KG1 (cell line): ENCODE measurements around the gene SLC29A1.

Source experiments
- DNase-seq: peaks from one replicate; lab custom pipeline; 2025; lab: John Stamatoyannopoulos, UW

Gene SLC29A1

DNA sequence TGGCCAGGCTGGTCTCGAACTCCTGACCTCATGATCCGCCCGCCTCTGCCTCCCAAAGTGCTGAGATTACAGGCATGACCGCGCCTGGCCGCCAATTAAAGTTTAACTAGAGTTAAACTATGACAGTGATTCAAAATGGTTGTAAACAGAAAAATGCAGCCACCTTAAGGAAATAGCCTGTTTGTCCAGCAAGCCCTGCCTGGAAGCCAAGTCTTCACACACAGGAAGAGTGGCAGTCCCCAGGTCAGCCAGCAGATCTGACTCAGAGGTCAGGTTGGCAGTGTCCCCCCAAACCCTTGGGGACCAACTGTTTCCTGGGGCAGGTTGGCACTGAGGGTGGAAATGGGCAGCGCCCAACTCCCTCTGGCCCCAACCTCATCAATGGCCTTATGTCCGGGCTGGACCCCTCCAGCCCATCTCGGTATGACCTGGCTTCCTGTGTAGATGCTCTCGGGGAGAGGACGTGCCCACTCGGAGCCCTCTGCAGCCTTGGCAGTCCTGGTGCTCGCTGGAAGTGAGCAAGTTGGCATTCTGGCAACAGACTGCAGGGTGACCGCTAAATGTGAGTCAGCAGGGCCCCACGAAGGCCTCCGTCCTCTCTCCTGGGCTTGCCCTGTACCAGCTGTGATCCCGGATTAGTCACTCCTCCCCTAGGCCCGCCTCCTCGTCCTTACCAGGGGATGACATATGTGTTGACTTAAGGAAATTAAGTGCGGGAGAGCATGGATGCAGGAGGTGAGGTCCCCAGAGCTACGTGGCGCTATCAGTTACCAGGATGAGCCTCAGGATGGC is 13.8 kb downstream of the SLC29A1 start:
- no peak for DNase-seq

DNA sequence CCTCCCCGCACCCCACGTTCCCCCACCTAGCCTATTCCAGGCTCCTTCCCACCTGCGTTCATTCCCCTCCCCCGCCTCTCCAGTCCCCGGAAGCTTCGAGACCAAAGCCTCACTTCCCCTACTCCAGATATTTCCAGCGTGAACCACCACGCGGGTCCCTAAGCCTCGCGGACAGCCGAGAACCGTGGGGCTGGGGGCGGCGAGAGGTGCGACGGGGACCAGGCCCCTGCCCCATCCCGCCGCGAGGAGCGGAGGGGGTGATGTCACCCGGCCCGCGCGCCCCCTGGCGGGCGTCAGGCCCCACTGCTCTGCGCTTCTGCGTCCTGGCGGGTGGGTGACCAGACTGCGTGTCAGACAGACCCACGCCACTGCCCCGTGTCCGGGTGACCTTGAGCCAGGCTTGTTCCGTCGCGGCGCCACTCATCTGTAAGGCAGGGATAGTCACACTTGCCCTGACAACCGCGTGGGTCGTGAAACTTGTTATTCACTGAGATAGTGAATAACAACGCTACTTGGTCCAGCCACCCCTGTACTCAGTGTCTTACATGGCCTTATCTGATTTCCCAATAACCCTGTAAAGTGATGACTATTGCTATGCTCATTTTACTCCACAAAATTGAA is 14.5 kb downstream of the SLC29A1 start:
- DNase-seq, result peak; percentile 61

DNA sequence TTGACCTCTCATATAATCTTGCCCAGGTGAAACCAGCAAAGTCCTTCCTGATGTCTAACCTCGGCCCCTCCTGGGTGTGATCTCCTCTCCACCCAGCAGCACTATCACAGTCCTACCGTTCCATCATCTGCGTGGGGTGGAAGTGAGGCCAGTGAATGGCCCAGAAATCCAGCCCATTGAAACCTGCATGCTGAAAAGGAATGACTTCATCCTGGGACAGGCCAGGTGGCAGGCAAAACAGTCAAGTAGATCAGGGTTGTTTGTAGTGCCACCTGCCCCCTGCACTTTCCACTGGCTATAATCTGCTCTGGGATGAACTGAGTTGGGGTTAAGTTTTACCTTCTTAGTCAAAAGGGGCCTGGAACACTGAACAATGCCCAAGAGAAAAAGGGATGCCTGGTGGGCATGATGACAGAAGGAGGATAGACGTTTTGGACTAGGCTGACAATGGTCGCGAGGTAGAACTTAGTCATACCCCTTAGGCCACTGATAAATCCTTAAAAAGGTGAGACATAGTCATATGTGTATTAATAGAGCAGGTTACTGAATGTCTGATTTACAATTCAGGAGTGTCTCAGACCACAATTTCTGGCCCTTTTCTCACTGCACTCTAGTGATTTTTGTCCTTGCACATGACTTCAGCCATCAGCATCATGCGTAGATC is 15.4 kb downstream of the SLC29A1 start:
- DNase-seq, result no peak

DNA sequence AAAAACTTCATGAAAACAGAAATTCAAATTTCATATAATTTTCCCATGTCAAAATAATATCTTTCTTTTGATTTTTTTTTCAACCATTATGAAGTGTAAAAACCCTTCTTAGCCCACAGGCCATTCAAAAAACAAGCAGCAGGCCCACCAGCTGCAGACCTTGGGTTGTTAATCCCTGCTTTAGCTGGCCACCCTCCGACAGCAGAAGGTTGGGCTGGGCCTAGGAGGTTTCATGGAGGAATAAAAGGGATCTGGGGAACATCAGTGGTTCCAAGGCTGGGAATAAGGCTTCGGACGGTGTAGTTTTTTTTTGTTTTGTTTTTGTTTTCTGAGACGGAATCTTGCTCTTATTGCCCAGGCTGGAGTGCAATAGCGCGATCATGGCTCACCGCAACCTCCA is 19.9 kb downstream of the SLC29A1 start:
- DNase-seq, result no peak

DNA sequence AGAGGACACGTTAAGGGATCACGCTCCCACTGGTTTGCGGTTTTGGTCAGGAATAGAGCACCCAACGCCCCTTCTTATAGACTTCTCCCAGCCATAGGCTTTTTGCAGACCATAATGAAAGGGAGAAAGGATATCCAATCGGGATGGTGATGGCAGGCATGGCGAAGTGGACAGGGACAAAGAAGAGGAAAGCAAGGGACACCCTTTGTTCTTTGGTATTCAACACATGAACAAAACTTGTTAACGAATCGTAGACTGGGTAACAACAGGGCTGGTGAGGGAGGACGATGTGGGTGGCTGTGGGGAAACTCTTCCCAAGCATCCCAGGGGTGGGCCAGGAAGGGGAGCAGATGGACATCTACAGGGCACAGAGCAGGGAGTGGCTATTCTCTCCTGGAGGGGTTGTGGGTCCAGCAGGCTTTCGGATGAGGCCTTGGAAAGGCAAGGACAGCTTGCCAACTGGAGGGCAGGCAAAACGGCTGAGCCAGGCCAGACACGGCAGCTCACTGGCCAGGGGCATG is 22.1 kb downstream of the SLC29A1 start:
- no peak for DNase-seq

DNA sequence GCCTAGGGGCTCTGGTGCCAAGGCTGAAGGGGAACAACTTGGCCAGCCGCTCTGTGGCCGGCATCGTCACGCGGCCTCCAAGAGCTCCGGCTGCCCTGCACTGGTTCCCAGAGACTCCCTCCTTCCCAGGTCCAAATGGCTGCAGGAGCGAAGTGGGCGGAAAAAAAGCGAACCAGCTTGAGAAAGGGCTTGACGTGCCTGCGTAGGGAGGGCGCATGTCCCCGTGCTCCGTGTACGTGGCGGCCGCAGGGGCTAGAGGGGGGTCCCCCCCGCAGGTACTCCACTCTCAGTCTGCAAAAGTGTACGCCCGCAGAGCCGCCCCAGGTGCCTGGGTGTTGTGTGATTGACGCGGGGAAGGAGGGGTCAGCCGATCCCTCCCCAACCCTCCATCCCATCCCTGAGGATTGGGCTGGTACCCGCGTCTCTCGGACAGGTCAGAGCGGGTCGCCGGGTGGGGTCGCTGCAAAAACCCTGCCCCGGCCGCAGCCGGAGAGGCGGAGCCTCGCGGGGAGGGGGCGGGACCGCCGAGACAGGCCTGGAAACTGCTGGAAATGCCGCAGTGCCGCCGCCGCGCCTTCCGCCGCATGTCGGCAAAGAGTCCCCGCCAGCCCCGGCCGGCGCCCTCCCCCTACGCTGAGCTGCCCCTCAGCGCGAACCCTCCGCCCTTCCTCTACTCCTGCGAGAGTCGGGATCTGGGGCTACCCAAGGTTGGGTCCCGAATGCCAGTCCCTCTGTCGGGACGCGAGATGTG is 22.7 kb downstream of the SLC29A1 start:
- DNase-seq, result peak; percentile 49

DNA sequence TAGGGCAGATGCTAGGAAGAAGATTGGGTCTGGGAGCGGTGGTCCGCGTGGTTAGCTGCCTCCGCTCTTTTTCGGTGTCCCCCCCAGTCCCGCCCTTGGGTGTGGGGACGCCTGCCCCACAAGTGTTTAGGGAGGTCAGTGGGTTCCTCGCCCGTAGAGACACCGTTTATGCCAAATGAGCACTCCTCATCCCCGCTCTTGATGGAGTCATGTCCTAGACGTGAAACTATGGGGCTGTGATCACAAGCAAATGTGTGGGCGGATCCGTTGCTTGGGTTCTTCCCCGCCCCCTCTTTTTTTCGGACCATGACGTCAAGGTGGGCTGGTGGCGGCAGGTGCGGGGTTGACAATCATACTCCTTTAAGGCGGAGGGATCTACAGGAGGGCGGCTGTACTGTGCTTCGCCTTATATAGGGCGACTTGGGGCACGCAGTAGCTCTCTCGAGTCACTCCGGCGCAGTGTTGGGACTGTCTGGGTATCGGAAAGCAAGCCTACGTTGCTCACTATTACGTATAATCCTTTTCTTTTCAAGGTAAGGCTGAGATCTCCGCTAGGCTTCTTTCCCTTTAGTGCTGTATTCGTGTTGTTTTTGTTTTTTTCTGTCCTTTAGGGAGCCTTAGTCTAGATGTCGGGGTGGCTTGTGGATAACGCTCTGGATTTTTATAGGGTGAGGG is 23.4 kb downstream of the SLC29A1 start, which contains the start of gene HSP90AB1:
TSS of gene HSP90AB1 (plus strand) at position 439 of the 675 bp plus-strand sequence. CDS start 1,529 bp downstream, outside the sequence.
- peak; percentile 91 for DNase-seq

DNA sequence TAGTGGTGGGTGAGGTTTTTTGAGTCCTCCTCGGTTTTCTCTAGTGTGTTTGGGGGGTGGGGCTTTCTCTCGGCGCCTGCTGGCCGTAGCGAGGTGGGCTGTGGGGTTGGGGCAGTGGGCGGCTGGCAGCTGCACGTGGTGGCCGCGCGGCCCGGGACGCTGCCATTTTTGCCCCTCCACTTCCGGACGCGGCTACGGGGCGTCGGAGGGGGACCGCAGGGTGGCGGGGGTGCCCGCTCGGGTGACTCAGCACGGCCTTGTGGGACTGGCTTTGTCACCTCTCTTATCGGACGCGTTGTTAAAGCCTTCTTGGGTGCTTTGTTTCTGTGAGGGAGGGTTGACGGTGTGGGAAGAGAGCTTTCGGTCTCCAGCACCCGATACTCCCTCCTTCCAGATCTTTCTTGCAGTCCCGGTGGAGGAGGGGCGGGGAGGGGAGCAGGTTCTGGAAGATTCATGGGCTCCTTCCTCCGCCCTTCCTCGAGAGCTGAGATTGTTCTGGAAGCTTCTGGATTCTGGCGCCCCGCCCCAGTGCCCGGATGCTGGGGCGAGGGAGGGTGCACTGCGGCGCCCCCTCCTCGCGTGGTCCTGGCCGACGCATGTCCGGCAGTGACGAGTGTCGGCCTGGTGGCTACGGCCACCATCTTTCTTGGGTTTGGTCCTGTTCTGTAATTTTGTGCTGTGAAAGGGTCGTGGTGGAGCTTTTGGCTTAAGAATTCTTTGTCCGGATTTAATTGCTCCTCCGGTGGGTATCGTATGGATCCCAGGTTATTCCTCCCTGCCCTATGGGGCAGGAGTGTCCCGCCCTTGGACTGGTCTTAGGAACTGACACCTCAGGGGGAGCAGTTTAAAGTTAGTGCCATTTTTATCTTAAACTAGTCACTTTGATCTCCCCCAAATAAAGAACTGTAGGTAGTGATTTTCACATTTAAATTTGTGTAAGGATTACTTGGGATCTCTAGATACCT is 24.2 kb downstream of the SLC29A1 start:
- no peak for DNase-seq

DNA sequence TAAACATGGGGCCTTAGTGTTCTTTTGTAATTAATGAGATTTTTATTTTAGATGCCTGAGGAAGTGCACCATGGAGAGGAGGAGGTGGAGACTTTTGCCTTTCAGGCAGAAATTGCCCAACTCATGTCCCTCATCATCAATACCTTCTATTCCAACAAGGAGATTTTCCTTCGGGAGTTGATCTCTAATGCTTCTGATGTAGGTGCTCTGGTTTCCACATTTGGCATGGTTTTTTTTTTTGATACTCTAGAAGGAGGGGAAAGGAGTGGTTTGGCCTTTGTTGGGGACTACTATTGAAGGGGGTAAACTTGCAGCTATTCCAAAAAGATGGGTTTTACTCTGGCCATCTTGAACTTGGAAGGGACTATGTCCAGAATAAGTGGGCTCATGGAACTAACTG is 25.2 kb downstream of the SLC29A1 start:
- no peak for DNase-seq

DNA sequence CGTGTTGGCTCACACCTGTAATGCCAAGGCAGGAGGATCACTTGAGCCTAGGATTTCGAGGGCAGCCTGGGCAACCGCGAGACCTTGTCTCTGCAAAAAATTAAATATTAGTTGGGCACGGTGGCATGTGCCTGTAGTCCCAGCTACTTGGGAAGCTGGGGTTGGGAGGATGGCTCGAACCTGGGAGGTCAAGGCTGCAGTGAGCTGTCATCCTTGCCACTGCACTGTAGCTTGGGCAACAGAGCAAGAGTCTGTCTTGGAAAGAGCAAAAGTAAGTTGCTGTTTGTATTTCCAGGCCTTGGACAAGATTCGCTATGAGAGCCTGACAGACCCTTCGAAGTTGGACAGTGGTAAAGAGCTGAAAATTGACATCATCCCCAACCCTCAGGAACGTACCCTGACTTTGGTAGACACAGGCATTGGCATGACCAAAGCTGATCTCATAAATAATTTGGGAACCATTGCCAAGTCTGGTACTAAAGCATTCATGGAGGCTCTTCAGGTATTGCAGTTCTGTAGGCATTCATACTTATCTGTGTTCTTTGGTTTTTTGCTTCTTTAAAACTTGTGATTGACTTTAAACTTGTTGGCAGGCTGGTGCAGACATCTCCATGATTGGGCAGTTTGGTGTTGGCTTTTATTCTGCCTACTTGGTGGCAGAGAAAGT is 25.8 kb downstream of the SLC29A1 start:
- no peak for DNase-seq

DNA sequence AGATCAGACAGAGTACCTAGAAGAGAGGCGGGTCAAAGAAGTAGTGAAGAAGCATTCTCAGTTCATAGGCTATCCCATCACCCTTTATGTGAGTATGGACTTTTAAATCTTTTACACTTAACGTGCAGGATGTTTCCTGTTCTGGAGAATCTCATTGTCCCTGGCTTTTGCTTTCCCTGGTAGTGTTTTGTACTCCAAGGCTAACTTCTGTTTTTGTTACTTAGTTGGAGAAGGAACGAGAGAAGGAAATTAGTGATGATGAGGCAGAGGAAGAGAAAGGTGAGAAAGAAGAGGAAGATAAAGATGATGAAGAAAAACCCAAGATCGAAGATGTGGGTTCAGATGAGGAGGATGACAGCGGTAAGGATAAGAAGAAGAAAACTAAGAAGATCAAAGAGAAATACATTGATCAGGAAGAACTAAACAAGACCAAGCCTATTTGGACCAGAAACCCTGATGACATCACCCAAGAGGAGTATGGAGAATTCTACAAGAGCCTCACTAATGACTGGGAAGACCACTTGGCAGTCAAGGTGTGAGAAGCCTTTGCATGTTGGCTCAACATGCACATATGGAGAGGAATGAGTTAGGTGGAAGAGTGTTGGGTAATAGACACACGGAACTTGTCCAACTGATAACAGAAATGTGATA is 26.8 kb downstream of the SLC29A1 start:
- no peak for DNase-seq

DNA sequence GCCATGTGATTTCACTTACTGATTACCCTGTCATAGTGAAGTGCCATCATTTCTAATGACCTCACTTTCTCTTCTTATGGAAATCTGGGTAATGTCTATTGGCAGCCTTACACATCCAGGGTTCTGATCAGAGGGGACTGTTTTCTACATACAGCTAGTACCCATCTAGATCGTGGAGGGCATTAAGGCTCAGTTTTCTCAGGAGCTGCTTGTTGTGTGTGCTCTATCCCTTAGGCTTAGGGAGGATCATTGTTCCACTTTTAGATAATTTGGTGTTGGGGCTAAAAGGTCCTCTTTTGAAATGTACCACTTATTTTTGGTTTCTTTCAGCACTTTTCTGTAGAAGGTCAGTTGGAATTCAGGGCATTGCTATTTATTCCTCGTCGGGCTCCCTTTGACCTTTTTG is 27.3 kb downstream of the SLC29A1 start:
- DNase-seq, result no peak

DNA sequence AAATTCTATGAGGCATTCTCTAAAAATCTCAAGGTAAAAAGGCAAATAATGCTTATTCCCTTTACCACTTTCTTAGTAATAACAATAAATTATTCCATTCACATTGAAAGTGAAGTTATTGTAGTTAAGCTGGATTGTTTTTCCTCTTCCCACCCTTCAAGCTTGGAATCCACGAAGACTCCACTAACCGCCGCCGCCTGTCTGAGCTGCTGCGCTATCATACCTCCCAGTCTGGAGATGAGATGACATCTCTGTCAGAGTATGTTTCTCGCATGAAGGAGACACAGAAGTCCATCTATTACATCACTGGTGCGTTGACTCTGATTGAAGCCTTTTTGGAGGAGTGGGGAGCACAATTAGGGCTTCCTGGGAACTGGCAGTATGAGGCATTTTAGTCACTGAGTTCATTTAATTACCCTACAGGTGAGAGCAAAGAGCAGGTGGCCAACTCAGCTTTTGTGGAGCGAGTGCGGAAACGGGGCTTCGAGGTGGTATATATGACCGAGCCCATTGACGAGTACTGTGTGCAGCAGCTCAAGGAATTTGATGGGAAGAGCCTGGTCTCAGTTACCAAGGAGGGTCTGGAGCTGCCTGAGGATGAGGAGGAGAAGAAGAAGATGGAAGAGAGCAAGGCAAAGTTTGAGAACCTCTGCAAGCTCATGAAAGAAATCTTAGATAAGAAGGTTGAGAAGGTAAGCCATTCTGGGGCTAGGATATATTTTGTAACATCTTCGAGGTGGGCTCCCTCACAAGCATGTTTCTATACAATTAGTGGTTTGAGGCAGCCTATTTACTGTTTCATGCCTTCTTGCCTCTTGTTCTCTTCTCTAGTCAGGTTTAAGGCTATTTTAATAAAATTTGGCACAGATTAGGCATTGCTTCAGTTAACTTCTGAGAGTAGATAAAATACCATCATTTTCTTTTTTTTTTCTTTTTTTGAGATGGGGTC is 28.5 kb downstream of the SLC29A1 start:
- DNase-seq, result no peak

DNA sequence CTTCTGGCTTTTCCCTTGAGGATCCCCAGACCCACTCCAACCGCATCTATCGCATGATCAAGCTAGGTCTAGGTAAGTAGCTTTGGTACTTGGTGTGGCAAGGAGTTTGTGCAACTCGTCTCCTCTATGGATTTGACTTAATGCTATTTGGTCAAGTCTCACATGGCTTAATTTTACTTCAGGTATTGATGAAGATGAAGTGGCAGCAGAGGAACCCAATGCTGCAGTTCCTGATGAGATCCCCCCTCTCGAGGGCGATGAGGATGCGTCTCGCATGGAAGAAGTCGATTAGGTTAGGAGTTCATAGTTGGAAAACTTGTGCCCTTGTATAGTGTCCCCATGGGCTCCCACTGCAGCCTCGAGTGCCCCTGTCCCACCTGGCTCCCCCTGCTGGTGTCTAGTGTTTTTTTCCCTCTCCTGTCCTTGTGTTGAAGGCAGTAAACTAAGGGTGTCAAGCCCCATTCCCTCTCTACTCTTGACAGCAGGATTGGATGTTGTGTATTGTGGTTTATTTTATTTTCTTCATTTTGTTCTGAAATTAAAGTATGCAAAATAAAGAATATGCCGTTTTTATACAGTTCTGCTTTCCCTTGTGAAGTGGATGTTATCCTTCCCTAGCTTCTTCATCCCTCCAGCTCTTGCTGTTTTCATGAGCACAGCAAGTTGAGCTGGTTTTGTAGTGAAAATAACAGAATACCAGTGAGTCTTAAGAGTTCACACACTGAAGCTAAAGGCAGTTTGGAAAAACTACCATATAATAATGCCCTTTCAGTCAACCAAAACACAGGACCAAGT is 30.1 kb downstream of the SLC29A1 start:
- DNase-seq, result no peak

DNA sequence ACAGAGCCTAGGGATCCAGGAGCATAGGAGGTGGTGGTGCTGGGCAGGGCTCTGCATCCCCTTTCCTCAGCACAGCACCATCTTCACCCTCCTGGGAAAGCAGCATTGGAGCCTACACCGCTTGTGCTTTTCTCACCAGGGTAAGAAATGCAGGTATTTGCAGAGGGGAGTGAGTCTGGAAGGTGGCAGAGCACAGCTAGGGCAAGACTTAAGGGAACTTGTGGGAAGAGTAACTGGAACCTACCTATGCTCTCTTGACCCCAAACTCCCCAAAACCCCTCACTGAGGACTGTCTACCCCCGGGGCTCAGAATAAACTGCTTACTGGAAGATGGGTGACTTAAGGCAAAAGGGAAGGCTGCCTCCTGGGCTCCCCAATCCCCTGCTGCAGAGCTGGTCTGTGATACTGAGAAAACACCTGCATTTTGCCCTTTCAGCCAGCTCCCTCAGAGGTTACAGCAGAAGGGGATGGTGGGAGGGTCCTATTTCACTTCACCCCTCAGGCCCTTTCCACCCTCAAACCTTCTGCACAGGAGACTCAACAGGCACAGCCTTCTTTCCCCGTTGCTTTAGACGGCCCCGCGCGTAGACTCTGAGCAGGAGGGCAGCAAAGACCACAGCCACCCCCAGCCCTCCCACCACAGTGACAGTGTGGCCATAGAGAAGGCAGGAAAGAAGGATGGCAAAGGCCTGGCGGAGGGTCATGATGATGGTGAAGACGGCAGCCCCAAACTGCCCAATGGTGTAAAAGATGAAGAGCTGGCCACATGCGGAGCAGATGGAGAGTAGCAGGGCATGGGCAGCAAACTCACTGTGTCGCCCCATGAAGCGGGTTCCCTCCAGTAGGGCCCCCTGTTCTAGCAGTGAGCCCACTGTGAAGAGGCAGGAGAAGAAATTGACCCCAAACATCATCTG is 31.1 kb downstream of the SLC29A1 start:
- DNase-seq, result no peak
